Neural progenitor cell (in vitro differentiated cells): ENCODE results near the gene RCAN3.

Source experiments
- EZH2 ChIP-seq: fragments of 200-600 bp; sonication (generic); IDR thresholded peaks from 2 replicates; pipeline ENCODE4 v1.6.1; 2017; ENCODE audit warnings: antibody characterized with exemption, mild to moderate bottlenecking, moderate library complexity
- EZH2phosphoT487 ChIP-seq: fragments of 200-600 bp; sonication (generic); IDR thresholded peaks from 2 replicates; pipeline ENCODE4 v1.6.1; 2017; ENCODE audit warnings: antibody characterized with exemption
- TF ChIP-seq, protein P1 (sequence below): fragments of 200-600 bp; sonication (generic); IDR thresholded peaks from 2 replicates; pipeline ENCODE4 v1.5.1; 2017; ENCODE audit warnings: antibody characterized with exemption, mild to moderate bottlenecking

DNA sequence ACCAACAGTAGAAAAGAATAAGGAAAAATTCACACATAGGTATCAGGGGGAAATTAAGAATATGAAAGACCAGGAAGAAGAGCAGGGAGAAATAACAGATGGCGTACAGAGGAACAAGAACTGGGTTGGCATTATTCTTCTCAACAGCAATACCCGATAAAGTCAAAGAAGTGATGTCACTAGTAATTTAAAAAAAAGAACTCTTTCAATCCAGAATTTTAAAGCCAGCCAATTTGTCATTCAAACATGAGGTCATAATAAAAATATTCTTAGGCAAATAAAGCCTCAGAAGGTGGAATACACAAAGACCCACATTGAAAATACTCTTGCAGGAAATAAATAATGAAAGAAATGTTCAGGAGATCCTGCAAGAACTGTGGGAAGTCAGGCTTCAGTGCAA, 62.1 kb downstream of the RCAN3 start:
- TF ChIP-seq, protein P1, sequence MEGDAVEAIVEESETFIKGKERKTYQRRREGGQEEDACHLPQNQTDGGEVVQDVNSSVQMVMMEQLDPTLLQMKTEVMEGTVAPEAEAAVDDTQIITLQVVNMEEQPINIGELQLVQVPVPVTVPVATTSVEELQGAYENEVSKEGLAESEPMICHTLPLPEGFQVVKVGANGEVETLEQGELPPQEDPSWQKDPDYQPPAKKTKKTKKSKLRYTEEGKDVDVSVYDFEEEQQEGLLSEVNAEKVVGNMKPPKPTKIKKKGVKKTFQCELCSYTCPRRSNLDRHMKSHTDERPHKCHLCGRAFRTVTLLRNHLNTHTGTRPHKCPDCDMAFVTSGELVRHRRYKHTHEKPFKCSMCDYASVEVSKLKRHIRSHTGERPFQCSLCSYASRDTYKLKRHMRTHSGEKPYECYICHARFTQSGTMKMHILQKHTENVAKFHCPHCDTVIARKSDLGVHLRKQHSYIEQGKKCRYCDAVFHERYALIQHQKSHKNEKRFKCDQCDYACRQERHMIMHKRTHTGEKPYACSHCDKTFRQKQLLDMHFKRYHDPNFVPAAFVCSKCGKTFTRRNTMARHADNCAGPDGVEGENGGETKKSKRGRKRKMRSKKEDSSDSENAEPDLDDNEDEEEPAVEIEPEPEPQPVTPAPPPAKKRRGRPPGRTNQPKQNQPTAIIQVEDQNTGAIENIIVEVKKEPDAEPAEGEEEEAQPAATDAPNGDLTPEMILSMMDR, result no peak
- TF ChIP-seq EZH2 (no peak), EZH2phosphoT487 (no peak)
